ENCODE measurements around the gene NT5C2.

The NT5C2 gene

DNA sequence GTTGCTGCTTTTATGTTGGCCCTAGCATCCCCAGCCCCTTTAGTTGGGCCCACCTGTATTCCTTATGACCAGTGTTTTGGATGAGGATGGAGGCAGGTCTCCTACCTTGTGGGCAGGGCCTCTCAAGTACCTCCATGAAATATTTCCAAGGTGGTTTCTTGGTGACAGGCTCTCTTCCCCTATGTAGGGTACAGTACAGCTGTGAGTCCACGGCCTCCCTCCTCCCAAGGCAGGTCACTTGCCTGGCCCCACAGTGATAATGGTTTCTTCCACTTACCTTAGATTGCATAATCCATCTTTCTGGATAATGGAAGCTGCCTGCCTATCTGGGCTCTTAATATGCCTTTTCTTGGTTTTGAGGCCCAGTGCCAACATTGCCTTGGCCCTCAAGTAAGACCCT, 110.4 kb downstream of the NT5C2 start:
- TF ChIP-seq, protein P1, sequence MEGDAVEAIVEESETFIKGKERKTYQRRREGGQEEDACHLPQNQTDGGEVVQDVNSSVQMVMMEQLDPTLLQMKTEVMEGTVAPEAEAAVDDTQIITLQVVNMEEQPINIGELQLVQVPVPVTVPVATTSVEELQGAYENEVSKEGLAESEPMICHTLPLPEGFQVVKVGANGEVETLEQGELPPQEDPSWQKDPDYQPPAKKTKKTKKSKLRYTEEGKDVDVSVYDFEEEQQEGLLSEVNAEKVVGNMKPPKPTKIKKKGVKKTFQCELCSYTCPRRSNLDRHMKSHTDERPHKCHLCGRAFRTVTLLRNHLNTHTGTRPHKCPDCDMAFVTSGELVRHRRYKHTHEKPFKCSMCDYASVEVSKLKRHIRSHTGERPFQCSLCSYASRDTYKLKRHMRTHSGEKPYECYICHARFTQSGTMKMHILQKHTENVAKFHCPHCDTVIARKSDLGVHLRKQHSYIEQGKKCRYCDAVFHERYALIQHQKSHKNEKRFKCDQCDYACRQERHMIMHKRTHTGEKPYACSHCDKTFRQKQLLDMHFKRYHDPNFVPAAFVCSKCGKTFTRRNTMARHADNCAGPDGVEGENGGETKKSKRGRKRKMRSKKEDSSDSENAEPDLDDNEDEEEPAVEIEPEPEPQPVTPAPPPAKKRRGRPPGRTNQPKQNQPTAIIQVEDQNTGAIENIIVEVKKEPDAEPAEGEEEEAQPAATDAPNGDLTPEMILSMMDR (IDR thresholded peaks at IDR 0.05) = no peak

DNA sequence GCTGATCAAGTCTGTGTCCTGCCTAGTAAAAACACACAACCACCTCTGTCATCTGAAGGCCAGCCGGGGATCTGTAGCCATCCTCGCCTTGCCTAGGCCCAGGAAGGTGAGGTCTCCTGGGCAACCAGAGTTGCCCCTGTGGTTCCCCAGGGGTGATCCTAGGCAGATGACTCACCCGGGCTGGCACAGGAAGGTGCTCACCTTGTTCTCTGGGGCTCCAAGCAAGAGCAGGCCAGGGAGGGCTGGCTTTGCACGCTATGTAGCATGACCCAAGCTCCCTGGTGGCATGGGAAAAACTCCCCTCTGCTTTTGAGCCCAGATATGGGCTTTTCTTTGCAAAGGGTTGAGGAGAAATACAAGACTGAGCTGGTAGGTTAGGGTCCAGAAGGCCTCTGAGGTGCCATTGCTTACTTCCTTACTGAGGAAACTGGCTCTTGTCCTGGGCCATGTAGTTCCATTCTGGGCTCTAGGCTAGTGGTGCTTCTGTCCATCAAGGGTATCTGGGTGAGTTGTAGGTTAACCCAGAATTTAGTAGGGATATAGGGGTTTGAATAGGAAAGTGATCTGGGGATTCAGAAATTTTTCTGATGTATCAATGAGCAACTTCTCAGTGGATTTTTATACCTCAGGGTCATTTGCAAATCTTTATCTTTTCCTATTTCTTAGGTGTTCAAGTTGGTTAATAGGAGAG, 112.0 kb downstream of the NT5C2 start:
- TF ChIP-seq, protein P1 (IDR thresholded peaks at IDR 0.05) = no peak

- TF ChIP-seq, protein P1 (IDR thresholded peaks at IDR 0.05) = no peak
Observed at GRCh38 chr10:103079946-103080345, 113.1 kb downstream of the NT5C2 start.

DNA sequence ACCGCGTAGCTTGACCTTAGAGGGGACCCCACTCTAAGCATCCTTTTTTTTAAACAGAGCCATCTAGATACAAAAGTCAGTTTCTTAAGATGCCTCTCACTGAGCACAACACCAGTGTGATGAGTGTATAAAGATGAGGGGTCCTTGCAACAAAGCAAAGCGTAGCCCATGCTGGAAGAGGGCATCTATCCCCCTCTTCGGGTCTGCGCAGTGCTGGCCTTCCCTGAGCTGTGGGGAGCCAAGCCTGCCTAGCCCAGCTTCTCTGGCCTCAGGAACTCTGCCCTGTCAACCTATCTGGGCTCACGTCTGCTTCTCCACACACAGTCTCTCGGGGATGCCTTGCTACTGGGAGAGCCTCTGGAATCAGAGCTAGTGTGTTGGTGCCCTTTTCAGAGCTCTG, 114.0 kb downstream of the NT5C2 start:
- TF ChIP-seq, protein P1 (IDR thresholded peaks at IDR 0.05) = no peak

- TF ChIP-seq, protein P1 (IDR thresholded peaks at IDR 0.05) = no peak
Observed at GRCh38 chr10:103078676-103079075, 114.4 kb downstream of the NT5C2 start.

- TF ChIP-seq, protein P1 (IDR thresholded peaks at IDR 0.05) = no peak
Observed at GRCh38 chr10:103078309-103078615, 114.8 kb downstream of the NT5C2 start.

DNA sequence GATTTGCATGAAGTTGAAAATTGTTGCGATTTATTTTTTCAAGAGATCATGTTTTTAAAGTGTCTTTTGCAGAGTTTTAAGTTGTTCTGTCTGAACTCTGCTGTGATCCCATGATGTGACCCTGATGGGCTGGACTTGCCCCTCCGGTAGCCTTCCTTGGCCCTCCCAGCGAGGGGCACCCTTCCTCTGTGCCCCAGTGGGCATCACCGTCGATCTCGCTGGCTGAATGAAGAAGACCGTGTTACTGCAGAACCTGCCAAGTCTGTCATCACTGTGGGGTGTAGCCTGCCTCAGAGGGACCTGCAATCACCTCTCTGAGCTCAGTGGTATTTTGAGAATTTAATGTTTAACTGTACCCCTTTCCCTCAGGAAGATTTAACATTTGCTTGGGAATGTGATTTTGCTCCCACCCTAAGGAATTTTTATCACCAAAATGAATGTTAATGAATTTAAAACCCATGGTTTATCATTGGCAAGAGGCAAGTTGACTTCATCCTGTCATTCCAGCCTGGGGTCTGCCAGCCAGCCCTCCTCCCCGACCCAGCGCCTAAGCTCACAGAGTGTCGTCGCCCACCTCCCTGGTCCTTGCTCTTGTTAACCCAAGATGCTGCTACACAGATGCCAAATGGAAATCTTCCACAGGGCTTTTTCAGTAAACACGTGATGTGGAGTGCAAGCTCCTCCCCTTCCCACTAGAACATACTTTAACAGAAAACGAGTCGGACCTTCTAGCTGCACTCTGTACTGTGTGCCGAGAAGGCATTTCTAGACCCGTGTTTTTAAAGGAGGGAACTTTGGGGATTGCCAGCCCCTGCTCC, 115.4 kb downstream of the NT5C2 start:
- TF ChIP-seq, protein P1 (IDR thresholded peaks at IDR 0.05) = no peak

Measured in LNCAP (cell line).